Prostate gland (tissue), 2 donors: ENCODE results near the gene ZNF558. TPM values are rescaled to one million over a fixed set of nuclear protein-coding genes. Genes with fewer than 3 reads are reported as not detected.

Source experiments
- DNase-seq: peaks from one replicate; pipeline ENCODE4 v3.0.0-alpha.2; 2019; ENCODE audit warnings: low spot score
- H3K27ac ChIP-seq, 2 donors: fragments of 200-600 bp; sonication (generic); 2 replicates each; pipeline ENCODE4 v1.5.1; 2017 to 2019
- H3K27me3 ChIP-seq: fragments of 200-600 bp; sonication (generic); replicated peaks from 2 replicates; pipeline ENCODE4 v1.5.1; 2019; ENCODE audit not compliant: insufficient read depth
- H3K36me3 ChIP-seq, 2 donors: fragments of 200-600 bp; sonication (generic); 1 replicate in 1 of 2; 2 replicates in 1 of 2; pipeline versions ENCODE4 v1.5.1 to v1.8.1; 2017 to 2019
- H3K4me1 ChIP-seq: fragments of 200-600 bp; sonication (generic); replicated peaks from 2 replicates; pipeline ENCODE4 v1.5.1; 2019
- H3K4me3 ChIP-seq, 2 donors: fragments of 200-600 bp; sonication (generic); 2 replicates each; pipeline ENCODE4 v1.5.1; 2017 to 2019
- H3K9me3 ChIP-seq: fragments of 200-600 bp; sonication (generic); 2 replicates; pipeline ENCODE4 v1.5.1; 2017
- CTCF ChIP-seq, 4 experiments: fragments of 200-600 bp in 2 of 4; fragments of 450-650 bp in 2 of 4; sonication (generic) in 2 of 4; IDR thresholded peaks; 1 replicate in 3 of 4; 2 replicates in 1 of 4; pipeline ENCODE4 v1.5.1; 2016 to 2019; ENCODE audit warnings: antibody characterized with exemption in 4 of 4, mild to moderate bottlenecking in 2 of 4, moderate library complexity in 2 of 4
- POLR2A ChIP-seq: fragments of 450-650 bp; IDR thresholded peaks from one replicate; pipeline ENCODE4 v1.6.1; 2016; ENCODE audit warnings: antibody characterized with exemption, mild to moderate bottlenecking
- POLR2AphosphoS5 ChIP-seq: sonication (generic); formaldehyde crosslinking; IDR thresholded peaks from one replicate; pipeline ENCODE4 v1.6.1; 2017; ENCODE audit warnings: antibody characterized with exemption
- WGBS: methylation state at CpG from one replicate; pipeline ENCODE4 v1.1.5; 2018; 5-methylcytosine and 5-hydroxymethylcytosine counted together
- intact Hi-C: fragments of 100-400 bp; cut with DNase I; formaldehyde crosslinking; loops from one replicate; pipeline ENCODE4 v1.14.2; 2022
- total RNA-seq, 2 donors: library from RNA; depleted of rRNA; stranded (reverse); fragments of >200 nt; gene quantifications; one replicate each; pipeline ENCODE4 v1.1.0, GENCODE V29; 2016

Gene ZNF558
- total RNA-seq, 2 donors from 2014 or later: 28.6 to 45.2 TPM

DNA sequence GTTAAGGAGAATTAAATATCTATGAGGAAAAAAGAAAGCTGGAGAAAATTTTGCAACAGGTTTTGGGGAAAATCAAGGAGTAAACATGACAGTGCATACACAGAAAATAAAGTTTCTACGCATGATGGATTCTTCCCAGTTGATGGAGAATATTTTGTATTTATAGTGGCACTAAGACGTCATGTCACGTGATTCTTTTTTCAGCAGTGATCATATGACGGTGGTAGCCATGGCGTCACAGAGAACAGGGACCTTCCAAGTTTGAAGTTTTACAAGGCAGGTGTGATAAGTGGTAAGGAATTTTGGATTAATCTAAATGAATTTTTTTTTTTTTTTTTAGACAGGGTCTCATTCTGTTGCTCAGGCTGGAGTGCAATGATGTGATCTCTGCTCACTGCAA is 8.6 kb upstream of the ZNF558 start:
- DNase-seq: no peak
- no peak overlapping the region for H3K27ac ChIP-seq
- 74% methylated on average over 5 of the region's 5 CpGs for WGBS
- no peaks in the 10 kb centered on the region for H3K4me1 ChIP-seq
- intact Hi-C loops: no loop called here
- TF ChIP-seq POLR2A (no peak), CTCF (IDR thresholded peaks at IDR 0.05) (no peak), POLR2AphosphoS5 (no peak)
- H3K4me3 ChIP-seq: no peak overlapping the region
- H3K27me3 ChIP-seq: no peaks in the 10 kb centered on the region
- H3K9me3 ChIP-seq: no peaks in the 10 kb centered on the region
- H3K36me3 ChIP-seq: no peaks in the 10 kb centered on the region

- no peaks in the 10 kb centered on the region for H3K9me3 ChIP-seq
- no peak overlapping the region for H3K27ac ChIP-seq
- no peak for TF ChIP-seq CTCF (IDR thresholded peaks at IDR 0.05)
- no peak for TF ChIP-seq POLR2A
- TF ChIP-seq POLR2AphosphoS5: no peak
- no peak for DNase-seq
- H3K27me3 ChIP-seq: no peaks in the 10 kb centered on the region
- H3K36me3 ChIP-seq: no peaks in the 10 kb centered on the region
- H3K4me3 ChIP-seq: no peak overlapping the region
- intact Hi-C loops: no loop called here
- H3K4me1 ChIP-seq: no peaks in the 10 kb centered on the region
- WGBS: 92% methylated on average over 3 of the region's 3 CpGs
Measured at GRCh38 chr19:8835877-8836276, 3.8 kb upstream of the ZNF558 start.

DNA sequence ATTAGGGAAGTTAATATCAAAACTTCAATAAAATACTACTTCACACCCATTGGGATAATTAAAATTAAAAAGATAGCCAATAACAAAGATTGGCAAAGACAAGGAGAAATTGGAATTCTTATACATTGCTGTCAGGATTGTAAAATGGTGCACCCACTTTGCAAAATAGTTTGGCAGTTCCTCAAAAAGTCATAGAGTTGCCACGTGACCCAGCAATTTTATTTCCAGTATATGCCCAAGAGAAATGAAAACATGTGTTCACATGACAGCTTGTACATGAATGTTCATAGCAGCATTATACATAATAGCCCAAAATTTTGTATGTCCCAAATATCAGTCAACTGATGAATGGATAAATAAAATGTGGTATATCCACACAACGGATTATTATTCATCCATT is 3.3 kb upstream of the ZNF558 start:
- no peaks in the 10 kb centered on the region for H3K4me1 ChIP-seq
- intact Hi-C loops: no loop called here
- H3K27me3 ChIP-seq: no peaks in the 10 kb centered on the region
- TF ChIP-seq POLR2AphosphoS5 (no peak), POLR2A (no peak), CTCF (IDR thresholded peaks at IDR 0.05) (no peak)
- no peaks in the 10 kb centered on the region for H3K36me3 ChIP-seq
- H3K4me3 ChIP-seq: no peak overlapping the region
- no peaks in the 10 kb centered on the region for H3K9me3 ChIP-seq
- WGBS: 69% methylated on average over 2 of the region's 2 CpGs
- no peak overlapping the region for H3K27ac ChIP-seq
- DNase-seq: no peak

DNA sequence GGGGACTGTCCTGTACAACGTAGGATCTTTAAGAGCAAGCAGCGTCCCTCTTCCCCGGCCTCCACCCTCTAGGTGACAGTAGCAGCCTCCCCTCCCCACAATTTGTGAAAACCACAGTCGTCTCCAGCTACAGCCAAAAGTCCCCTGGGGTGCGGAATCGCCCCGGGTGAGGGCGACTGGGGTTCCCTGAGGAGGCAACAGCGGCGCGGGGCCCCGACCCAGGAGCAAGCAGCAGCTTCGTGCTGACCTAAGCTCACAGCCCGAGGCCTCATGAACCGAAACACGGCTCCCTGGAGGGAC is 322 bp downstream of the ZNF558 start:
- TF ChIP-seq POLR2AphosphoS5 (no peak), CTCF (IDR thresholded peaks at IDR 0.05) (no peak), POLR2A (no peak)
- intact Hi-C loops: no loop called here
- Histone ChIP-seq H3K9me3 (no peaks in the 10 kb centered on the region), H3K36me3 (no peaks in the 10 kb centered on the region), H3K27ac (peak overlapping the region; percentile 91 to 95), H3K27me3 (no peaks in the 10 kb centered on the region), H3K4me1 (no peaks in the 10 kb centered on the region), H3K4me3 (peak overlapping the region; percentile 73 to 87)
- WGBS: 0% methylated on average over 13 of the region's 16 CpGs
- DNase-seq: no peak

GRCh38 chr19:8831373-8831772 is 731 bp downstream of the ZNF558 start:
- Histone ChIP-seq H3K36me3 (no peaks in the 10 kb centered on the region), H3K4me1 (no peaks in the 10 kb centered on the region), H3K27me3 (no peaks in the 10 kb centered on the region), H3K4me3 (peak overlapping the region; percentile 73 to 87), H3K9me3 (no peaks in the 10 kb centered on the region), H3K27ac (peak overlapping the region in 1 of 2 donors; percentile 91)
- no peak for DNase-seq
- TF ChIP-seq POLR2A: no peak
- TF ChIP-seq CTCF (IDR thresholded peaks at IDR 0.05): no peak
- TF ChIP-seq POLR2AphosphoS5: no peak
- intact Hi-C loops: no loop called here
- 46% methylated on average over 6 of the region's 6 CpGs for WGBS
